ENCODE results near the gene ZFP1.

ZFP1 gene
- total RNA-seq, result 15.9 to 33.3 reads per million in 2 donors

GRCh38 chr16:75148311-75149195 is at the start of gene ZFP1:
Gene ZFP1 (plus strand): TSS chr16:75148524. CDS start chr16:75152952, 4,428 bp downstream.
- DNase-seq, result peak; percentile 94

- no peak for DNase-seq
These were observed 49.2 kb upstream of the ZFP1 start for GRCh38 chr16:75099075-75099667.

- no peak for DNase-seq
These were observed 48.4 kb upstream of the ZFP1 start for GRCh38 chr16:75099738-75100602.

GRCh38 chr16:75100603-75100990 is 47.7 kb upstream of the ZFP1 start:
- DNase-seq, result no peak

GRCh38 chr16:75101635-75102034 is 46.7 kb upstream of the ZFP1 start:
- no peak for DNase-seq

- no peak for DNase-seq
These were observed 45.7 kb upstream of the ZFP1 start for GRCh38 chr16:75102595-75102994.

GRCh38 chr16:75103994-75104393 is 44.3 kb upstream of the ZFP1 start:
- DNase-seq, result no peak

GRCh38 chr16:75104836-75105235 is 43.5 kb upstream of the ZFP1 start:
- DNase-seq, result no peak

- no peak for DNase-seq
These were observed 42.8 kb upstream of the ZFP1 start for GRCh38 chr16:75105306-75106061.

GRCh38 chr16:75106351-75107274 is 41.7 kb upstream of the ZFP1 start:
- no peak for DNase-seq

GRCh38 chr16:75107505-75107904 is 40.8 kb upstream of the ZFP1 start:
- DNase-seq, result no peak

- DNase-seq, result peak; percentile 63
These were observed 39.3 kb upstream of the ZFP1 start for GRCh38 chr16:75108792-75109731.

- no peak for DNase-seq
These were observed 38.5 kb upstream of the ZFP1 start for GRCh38 chr16:75109732-75110243.

- DNase-seq, result peak; percentile 76
These were observed 37.4 kb upstream of the ZFP1 start for GRCh38 chr16:75110637-75111513.

- DNase-seq, result no peak
These were observed 36.8 kb upstream of the ZFP1 start for GRCh38 chr16:75111514-75111940.

- no peak for DNase-seq
These were observed 36.2 kb upstream of the ZFP1 start for GRCh38 chr16:75111961-75112733.

- DNase-seq, result no peak
These were observed 35.4 kb upstream of the ZFP1 start for GRCh38 chr16:75112734-75113491.

All from T-helper 9 cell (primary cell).